Ishikawa (cell line): Measurements from ENCODE around the gene PTPRJ.

ENCODE experiments used
- CEBPB ChIP-seq: IDR thresholded peaks from 2 replicates; pipeline ENCODE4 v1.6.1; 2012
- CREB1 ChIP-seq: IDR thresholded peaks from 2 replicates; pipeline ENCODE4 v1.6.1; 2012; ENCODE audit warnings: low read depth
- EGR1 ChIP-seq: IDR thresholded peaks from 2 replicates; pipeline ENCODE4 v1.6.1; 2012
- EP300 ChIP-seq: IDR thresholded peaks from 2 replicates; pipeline ENCODE4 v1.6.1; 2012; ENCODE audit warnings: borderline replicate concordance
- FOXM1 ChIP-seq: IDR thresholded peaks from 2 replicates; pipeline ENCODE4 v1.6.1; 2012; ENCODE audit warnings: low read depth, borderline replicate concordance
- MAX ChIP-seq: IDR thresholded peaks from 2 replicates; pipeline ENCODE4 v1.6.1; 2012
- NFIC ChIP-seq: IDR thresholded peaks from 2 replicates; pipeline ENCODE4 v1.6.1; 2012
- RAD21 ChIP-seq: IDR thresholded peaks from 2 replicates; pipeline ENCODE4 v1.6.1; 2012; ENCODE audit warnings: low read depth
- TAF1 ChIP-seq: IDR thresholded peaks from 2 replicates; pipeline ENCODE4 v1.6.1; 2012; ENCODE audit warnings: low read depth, mild to moderate bottlenecking
- TCF12 ChIP-seq: IDR thresholded peaks from 2 replicates; pipeline ENCODE4 v1.6.1; 2012; ENCODE audit warnings: low read depth
- TEAD4 ChIP-seq: IDR thresholded peaks from 2 replicates; pipeline ENCODE4 v1.6.1; 2012
- USF1 ChIP-seq: IDR thresholded peaks from 2 replicates; pipeline ENCODE4 v1.6.1; 2012
- YY1 ChIP-seq: IDR thresholded peaks from 2 replicates; pipeline ENCODE4 v1.6.1; 2012; ENCODE audit warnings: low read depth
- ZBTB7A ChIP-seq: IDR thresholded peaks from 2 replicates; pipeline ENCODE4 v1.6.1; 2012; ENCODE audit warnings: low read depth
- TF ChIP-seq, protein P1 (sequence below): IDR thresholded peaks from 2 replicates; pipeline ENCODE4 v1.6.1; 2012; ENCODE audit warnings: low read depth, mild to moderate bottlenecking

The PTPRJ gene

DNA sequence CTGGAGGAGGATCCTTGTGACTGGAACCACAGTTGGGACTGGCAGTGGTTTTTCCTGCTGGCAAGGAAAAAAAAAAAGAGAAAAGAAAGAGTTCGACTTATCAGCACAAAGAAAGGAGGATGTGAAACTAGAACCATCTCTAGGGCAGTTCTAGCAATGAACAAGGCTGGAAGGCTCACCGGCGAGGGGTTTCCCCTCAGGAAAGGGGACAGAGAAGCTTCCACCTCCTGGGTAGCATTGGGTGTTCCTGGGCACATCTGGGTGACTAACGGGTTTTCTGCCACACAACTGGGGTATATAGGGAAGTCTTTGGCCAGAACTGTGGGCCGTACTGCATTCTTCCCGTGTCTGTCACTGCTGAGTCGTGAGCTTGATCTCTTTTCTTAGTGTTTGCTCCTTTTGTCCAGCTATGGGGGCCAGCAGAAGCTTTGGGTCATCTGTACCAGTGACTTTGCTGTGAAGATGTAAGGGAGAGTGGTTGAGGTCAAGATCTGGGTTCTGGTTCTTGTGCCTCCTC is 126.9 kb downstream of the PTPRJ start:
- TF ChIP-seq NFIC (no peak), USF1 (no peak), EGR1 (no peak), TCF12 (no peak), YY1 (no peak), CREB1 (no peak), MAX (no peak), CEBPB (no peak), EP300 (no peak), TEAD4 (no peak), TAF1 (no peak), FOXM1 (no peak), ZBTB7A (no peak), RAD21 (no peak)
- TF ChIP-seq, protein P1, sequence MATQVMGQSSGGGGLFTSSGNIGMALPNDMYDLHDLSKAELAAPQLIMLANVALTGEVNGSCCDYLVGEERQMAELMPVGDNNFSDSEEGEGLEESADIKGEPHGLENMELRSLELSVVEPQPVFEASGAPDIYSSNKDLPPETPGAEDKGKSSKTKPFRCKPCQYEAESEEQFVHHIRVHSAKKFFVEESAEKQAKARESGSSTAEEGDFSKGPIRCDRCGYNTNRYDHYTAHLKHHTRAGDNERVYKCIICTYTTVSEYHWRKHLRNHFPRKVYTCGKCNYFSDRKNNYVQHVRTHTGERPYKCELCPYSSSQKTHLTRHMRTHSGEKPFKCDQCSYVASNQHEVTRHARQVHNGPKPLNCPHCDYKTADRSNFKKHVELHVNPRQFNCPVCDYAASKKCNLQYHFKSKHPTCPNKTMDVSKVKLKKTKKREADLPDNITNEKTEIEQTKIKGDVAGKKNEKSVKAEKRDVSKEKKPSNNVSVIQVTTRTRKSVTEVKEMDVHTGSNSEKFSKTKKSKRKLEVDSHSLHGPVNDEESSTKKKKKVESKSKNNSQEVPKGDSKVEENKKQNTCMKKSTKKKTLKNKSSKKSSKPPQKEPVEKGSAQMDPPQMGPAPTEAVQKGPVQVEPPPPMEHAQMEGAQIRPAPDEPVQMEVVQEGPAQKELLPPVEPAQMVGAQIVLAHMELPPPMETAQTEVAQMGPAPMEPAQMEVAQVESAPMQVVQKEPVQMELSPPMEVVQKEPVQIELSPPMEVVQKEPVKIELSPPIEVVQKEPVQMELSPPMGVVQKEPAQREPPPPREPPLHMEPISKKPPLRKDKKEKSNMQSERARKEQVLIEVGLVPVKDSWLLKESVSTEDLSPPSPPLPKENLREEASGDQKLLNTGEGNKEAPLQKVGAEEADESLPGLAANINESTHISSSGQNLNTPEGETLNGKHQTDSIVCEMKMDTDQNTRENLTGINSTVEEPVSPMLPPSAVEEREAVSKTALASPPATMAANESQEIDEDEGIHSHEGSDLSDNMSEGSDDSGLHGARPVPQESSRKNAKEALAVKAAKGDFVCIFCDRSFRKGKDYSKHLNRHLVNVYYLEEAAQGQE = no peak

GRCh38 chr11:48108231-48109045 is 128.1 kb downstream of the PTPRJ start:
- TF ChIP-seq FOXM1 = no peak
- TF ChIP-seq TEAD4 = no peak
- TF ChIP-seq YY1 = no peak
- TF ChIP-seq, protein P1 = no peak
- no peak for TF ChIP-seq CREB1
- TF ChIP-seq MAX = no peak

- no peak for TF ChIP-seq FOXM1
- TF ChIP-seq TEAD4 = no peak
- peak; percentile 61 for TF ChIP-seq RAD21
- TF ChIP-seq NFIC = no peak
- no peak for TF ChIP-seq CREB1
Measured at GRCh38 chr11:48109046-48109666, 128.8 kb downstream of the PTPRJ start.

DNA sequence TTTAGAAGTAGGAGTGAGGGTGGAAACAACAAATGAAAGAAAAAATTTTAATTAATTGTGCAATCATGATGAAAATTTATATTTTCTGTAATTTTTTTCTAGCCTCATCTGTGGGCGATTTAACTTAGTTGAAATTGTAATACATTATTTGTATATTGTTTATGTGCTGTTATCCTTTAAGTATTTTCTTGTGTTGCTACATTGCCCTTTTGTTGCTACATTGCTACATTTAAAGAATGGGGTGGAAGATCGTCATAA is 130.1 kb downstream of the PTPRJ start:
- TF ChIP-seq RAD21 (no peak), TCF12 (no peak), MAX (no peak), USF1 (no peak), YY1 (no peak), EGR1 (no peak), FOXM1 (no peak), ZBTB7A (no peak)

DNA sequence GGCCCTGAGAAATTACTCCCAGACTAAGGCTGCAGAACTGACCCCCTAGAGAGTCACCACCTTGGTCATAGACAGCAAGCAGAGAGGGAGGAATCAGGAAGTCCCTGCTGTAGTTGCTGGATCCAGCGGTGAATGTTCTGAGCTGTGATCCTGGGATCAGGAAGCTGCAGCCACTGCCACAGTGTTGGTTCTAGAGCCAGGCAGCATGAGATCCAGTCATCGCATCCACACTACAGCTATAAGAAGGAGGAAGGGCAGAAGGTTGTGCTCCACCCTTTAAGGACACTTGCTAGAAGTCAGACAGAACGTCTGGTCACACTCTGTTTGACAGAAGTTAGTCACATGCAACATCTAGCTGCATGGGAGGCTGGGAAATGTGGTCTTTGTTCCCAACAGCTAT is 131.5 kb downstream of the PTPRJ start:
- TF ChIP-seq TEAD4 (no peak), RAD21 (no peak), CREB1 (no peak), EP300 (no peak), TCF12 (no peak), NFIC (no peak), YY1 (no peak), EGR1 (no peak)

DNA sequence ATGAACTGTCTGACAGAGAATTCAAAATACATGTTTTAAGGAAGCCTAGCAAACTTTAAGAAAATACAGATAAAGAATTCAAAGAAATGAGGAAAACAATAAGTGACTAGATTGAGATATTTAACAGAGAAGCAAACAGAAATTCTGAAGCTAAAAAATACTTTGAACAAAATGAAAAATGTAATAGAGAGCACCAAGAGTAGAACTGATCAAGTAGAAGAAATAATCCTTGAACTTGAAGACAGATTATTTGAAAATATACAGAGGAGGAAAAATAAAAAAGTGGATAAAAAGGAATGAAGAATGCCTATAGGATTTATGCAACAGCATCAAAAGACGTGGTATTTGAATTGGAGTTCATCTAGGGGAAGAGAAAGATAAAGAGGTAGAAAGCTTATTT is 134.4 kb downstream of the PTPRJ start:
- no peak for TF ChIP-seq EGR1
- TF ChIP-seq MAX = no peak
- TF ChIP-seq FOXM1 = no peak
- TF ChIP-seq, protein P1 = no peak
